Type B pancreatic cell (in vitro differentiated cells): Measurements from ENCODE around the gene OR8G5. TPM values are rescaled to one million over a fixed set of nuclear protein-coding genes. Genes with fewer than 3 reads are reported as not detected.

Experiments
- DNase-seq: peaks from one replicate; pipeline ENCODE4 v3.0.0; 2021; ENCODE audit warnings: mixed read lengths; ENCODE audit not compliant: unreplicated experiment; ENCODE audit errors: extremely low spot score
- H3K27ac Mint-ChIP-seq: 2 replicates; pipeline ENCODE4 v1.8.0; 2021; ENCODE audit warnings: mild to moderate bottlenecking, mixed read lengths
- H3K27me3 Mint-ChIP-seq: 2 replicates; pipeline ENCODE4 v1.8.0; 2021; ENCODE audit warnings: mixed read lengths
- H3K36me3 Mint-ChIP-seq: 2 replicates; pipeline ENCODE4 v1.8.0; 2021; ENCODE audit warnings: mixed read lengths
- H3K4me1 Mint-ChIP-seq: one replicate; pipeline ENCODE4 v1.8.0; 2021; ENCODE audit warnings: mixed read lengths; ENCODE audit not compliant: unreplicated experiment
- H3K4me3 Mint-ChIP-seq: 2 replicates; pipeline ENCODE4 v1.8.0; 2021; ENCODE audit warnings: mild to moderate bottlenecking, mixed read lengths
- H3K9me3 Mint-ChIP-seq: 2 replicates; pipeline ENCODE4 v1.8.0; 2021; ENCODE audit warnings: mixed read lengths
- total RNA-seq: library from RNA; stranded (reverse); gene quantifications from 2 replicates; pipeline ENCODE4 v1.2.1, GENCODE V29; 2021; ENCODE audit warnings: low replicate concordance
- TF ChIP-seq, protein P1 (sequence below): fragments of 200-600 bp; sonication (generic); conservative IDR thresholded peaks from 2 replicates; pipeline ENCODE4 v1.5.0; 2021; ENCODE audit warnings: antibody characterized with exemption, mild to moderate bottlenecking

Gene OR8G5
- total RNA-seq, 1 donor from 2014 or later, result not detected

GRCh38 chr11:124277207-124277606, 21.0 kb downstream of the OR8G5 start:
- TF ChIP-seq, protein P1, sequence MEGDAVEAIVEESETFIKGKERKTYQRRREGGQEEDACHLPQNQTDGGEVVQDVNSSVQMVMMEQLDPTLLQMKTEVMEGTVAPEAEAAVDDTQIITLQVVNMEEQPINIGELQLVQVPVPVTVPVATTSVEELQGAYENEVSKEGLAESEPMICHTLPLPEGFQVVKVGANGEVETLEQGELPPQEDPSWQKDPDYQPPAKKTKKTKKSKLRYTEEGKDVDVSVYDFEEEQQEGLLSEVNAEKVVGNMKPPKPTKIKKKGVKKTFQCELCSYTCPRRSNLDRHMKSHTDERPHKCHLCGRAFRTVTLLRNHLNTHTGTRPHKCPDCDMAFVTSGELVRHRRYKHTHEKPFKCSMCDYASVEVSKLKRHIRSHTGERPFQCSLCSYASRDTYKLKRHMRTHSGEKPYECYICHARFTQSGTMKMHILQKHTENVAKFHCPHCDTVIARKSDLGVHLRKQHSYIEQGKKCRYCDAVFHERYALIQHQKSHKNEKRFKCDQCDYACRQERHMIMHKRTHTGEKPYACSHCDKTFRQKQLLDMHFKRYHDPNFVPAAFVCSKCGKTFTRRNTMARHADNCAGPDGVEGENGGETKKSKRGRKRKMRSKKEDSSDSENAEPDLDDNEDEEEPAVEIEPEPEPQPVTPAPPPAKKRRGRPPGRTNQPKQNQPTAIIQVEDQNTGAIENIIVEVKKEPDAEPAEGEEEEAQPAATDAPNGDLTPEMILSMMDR, result no peak
- no peaks in the 10 kb centered on the region for H3K27me3 Mint-ChIP-seq
- no peak for DNase-seq
- peaks cover 15% of the 10 kb centered on the region for H3K9me3 Mint-ChIP-seq
- no peaks in the 10 kb centered on the region for H3K36me3 Mint-ChIP-seq
- H3K4me1 Mint-ChIP-seq, result no peaks in the 10 kb centered on the region
- no peak overlapping the region for H3K27ac Mint-ChIP-seq
- H3K4me3 Mint-ChIP-seq, result no peak overlapping the region

GRCh38 chr11:124277804-124278203, 21.6 kb downstream of the OR8G5 start:
- Mint-ChIP-seq H3K9me3 (peaks cover 15% of the 10 kb centered on the region), H3K27ac (no peak overlapping the region), H3K36me3 (no peaks in the 10 kb centered on the region), H3K4me3 (no peak overlapping the region), H3K27me3 (no peaks in the 10 kb centered on the region), H3K4me1 (no peaks in the 10 kb centered on the region)
- TF ChIP-seq, protein P1, result peak; percentile 32
- no peak for DNase-seq

DNA sequence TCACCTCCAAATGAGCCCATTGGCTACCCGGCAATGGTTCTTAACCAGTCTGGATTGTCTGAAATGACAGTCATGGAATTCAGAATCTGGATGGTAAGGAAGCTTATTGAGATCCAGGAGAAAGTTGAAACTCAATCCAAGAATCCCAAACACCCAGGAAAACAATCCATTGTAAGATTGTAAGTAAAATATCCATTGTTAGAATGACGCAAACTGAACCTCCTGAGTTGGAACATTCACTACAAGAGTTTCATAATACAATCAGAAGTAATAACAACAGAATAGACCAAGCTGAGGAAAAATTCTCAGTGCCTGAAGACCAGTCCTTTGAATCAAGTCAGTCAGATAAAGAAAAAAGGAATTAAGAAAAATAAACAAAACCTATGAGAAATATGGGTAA, 22.1 kb downstream of the OR8G5 start:
- H3K4me1 Mint-ChIP-seq, result no peaks in the 10 kb centered on the region
- no peaks in the 10 kb centered on the region for H3K36me3 Mint-ChIP-seq
- H3K27ac Mint-ChIP-seq, result no peak overlapping the region
- TF ChIP-seq, protein P1, result no peak
- DNase-seq, result no peak
- no peak overlapping the region for H3K4me3 Mint-ChIP-seq
- H3K27me3 Mint-ChIP-seq, result no peaks in the 10 kb centered on the region
- peaks cover 15% of the 10 kb centered on the region for H3K9me3 Mint-ChIP-seq

GRCh38 chr11:124285610-124286344, 29.6 kb downstream of the OR8G5 start:
- no peak overlapping the region for H3K27ac Mint-ChIP-seq
- no peaks in the 10 kb centered on the region for H3K36me3 Mint-ChIP-seq
- no peaks in the 10 kb centered on the region for H3K4me1 Mint-ChIP-seq
- TF ChIP-seq, protein P1, result no peak
- H3K9me3 Mint-ChIP-seq, result peaks cover 9% of the 10 kb centered on the region
- no peak for DNase-seq
- no peaks in the 10 kb centered on the region for H3K27me3 Mint-ChIP-seq
- H3K4me3 Mint-ChIP-seq, result no peak overlapping the region

- no peaks in the 10 kb centered on the region for H3K4me1 Mint-ChIP-seq
- no peaks in the 10 kb centered on the region for H3K27me3 Mint-ChIP-seq
- H3K9me3 Mint-ChIP-seq, result no peaks in the 10 kb centered on the region
- H3K27ac Mint-ChIP-seq, result no peak overlapping the region
- no peak overlapping the region for H3K4me3 Mint-ChIP-seq
- TF ChIP-seq, protein P1, result no peak
- DNase-seq, result no peak
- no peaks in the 10 kb centered on the region for H3K36me3 Mint-ChIP-seq
These were observed 38.5 kb downstream of the OR8G5 start for GRCh38 chr11:124294687-124295086.

- TF ChIP-seq, protein P1, result no peak
- H3K27ac Mint-ChIP-seq, result no peak overlapping the region
- no peaks in the 10 kb centered on the region for H3K27me3 Mint-ChIP-seq
- no peaks in the 10 kb centered on the region for H3K4me1 Mint-ChIP-seq
- no peak for DNase-seq
- no peaks in the 10 kb centered on the region for H3K36me3 Mint-ChIP-seq
- no peak overlapping the region for H3K4me3 Mint-ChIP-seq
- H3K9me3 Mint-ChIP-seq, result no peaks in the 10 kb centered on the region
These were observed 39.8 kb downstream of the OR8G5 start for GRCh38 chr11:124296016-124296415.
